PC-9 (cell line): Measurements from ENCODE around the gene XXYLT1.

Experiments
- CTCF ChIP-seq: fragments of 200-600 bp; sonication (generic); conservative IDR thresholded peaks from 2 replicates; pipeline ENCODE4 v1.6.1; 2017; ENCODE audit warnings: mixed run types, antibody characterized with exemption, mild to moderate bottlenecking, moderate library complexity
- EZH2 ChIP-seq: fragments of 200-600 bp; sonication (generic); IDR thresholded peaks from 2 replicates; pipeline ENCODE4 v1.8.0; 2017; ENCODE audit warnings: antibody characterized with exemption, low read depth

- TF ChIP-seq CTCF, result no peak
- no peak for TF ChIP-seq EZH2
Observed at GRCh38 chr3:195063581-195064193, 207.3 kb downstream of the XXYLT1 start.
